Stimulated activated CD4-positive, alpha-beta T cell treated with anti-CD3 and anti-CD28 coated beads, Interleukin-2, amount 100 ng/mL, for 4 hours (primary cell): ENCODE data around the gene TUBB8.
"Not testable (repeated sequence)": the region's sequence is repeated elsewhere in the genome, so short reads cannot be mapped to it uniquely, and the experiment has no call there.

ENCODE experiments used
- DNase-seq: peaks from one replicate; pipeline ENCODE4 v3.0.0-alpha.2; 2020; ENCODE audit warnings: low read depth

The TUBB8 gene

DNA sequence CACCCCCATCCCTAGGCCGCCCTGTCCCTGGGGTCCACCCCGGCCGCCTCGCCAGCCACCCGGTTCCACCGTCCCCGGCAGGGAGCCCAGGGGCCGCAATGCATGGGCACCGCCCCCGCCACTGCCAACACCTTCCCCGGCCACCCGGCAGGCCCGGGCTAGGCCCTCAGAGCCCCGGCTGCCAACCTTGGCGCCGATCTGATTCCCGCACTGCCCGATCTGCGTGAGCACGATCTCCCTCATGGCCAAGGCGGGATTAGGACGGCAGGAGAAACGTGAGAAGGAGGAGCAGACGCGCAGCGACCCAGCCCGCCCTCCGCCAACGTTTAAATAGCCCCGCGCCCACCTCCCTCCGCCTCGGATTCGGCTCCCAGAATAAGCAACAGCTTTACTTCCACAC is at the start of gene TUBB8:
TUBB8 (minus strand) TSS at position 301 of the 400 bp plus-strand sequence; CDS start at position 243, 58 bp downstream.
- DNase-seq = no peak

- no peak for DNase-seq
Observed at GRCh38 chr10:96466-96865, 47.4 kb upstream of the TUBB8 start.

GRCh38 chr10:95356-96115 is 46.4 kb upstream of the TUBB8 start:
- DNase-seq = no peak

- DNase-seq = no peak
Observed at GRCh38 chr10:94613-95012, 45.5 kb upstream of the TUBB8 start.

DNA sequence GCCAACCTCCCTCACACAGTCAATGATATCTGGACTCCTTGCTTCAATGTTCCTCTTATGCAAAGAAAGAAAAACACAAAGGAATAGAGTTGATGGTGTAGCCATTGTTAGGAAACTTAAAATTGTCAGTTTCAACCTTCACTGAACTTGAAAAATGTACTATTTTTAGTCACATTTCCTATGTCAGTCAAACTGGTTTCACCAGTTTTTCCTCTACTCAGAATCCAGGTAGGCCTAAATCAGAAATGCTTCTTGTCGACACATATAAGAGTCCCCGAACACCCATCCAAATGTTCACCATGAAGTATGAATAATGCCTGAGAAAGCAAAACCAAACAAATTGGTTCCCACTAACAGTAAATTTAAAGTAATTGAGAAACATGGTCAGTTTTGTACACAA is 43.8 kb upstream of the TUBB8 start:
- no peak for DNase-seq

DNA sequence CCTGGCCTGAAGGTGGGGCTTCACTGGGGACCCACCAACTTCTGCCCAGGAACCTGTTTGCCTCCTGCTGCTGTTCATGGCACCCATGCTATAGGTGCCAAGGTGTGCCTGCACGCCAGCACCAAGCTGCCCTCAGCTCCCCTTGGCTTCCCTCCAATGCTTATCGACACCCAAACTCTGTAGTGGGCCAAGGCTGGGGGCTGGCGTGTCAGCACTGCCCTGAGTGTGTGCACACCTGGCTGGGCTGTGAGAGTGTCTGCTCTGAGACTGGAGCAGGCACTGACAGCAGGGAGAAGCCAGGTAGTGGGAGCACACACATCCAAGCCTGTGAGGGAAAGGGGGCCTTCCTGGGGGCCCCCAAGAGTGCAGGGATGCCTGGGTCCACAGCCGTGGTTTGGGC is 43.1 kb upstream of the TUBB8 start:
- no peak for DNase-seq

GRCh38 chr10:91313-91712 is 42.2 kb upstream of the TUBB8 start:
- no peak for DNase-seq

- no peak for DNase-seq
Observed at GRCh38 chr10:90161-90560, 41.1 kb upstream of the TUBB8 start.

GRCh38 chr10:89248-89647 is 40.2 kb upstream of the TUBB8 start:
- DNase-seq = no peak

GRCh38 chr10:88253-88652 is 39.2 kb upstream of the TUBB8 start:
- no peak for DNase-seq

DNA sequence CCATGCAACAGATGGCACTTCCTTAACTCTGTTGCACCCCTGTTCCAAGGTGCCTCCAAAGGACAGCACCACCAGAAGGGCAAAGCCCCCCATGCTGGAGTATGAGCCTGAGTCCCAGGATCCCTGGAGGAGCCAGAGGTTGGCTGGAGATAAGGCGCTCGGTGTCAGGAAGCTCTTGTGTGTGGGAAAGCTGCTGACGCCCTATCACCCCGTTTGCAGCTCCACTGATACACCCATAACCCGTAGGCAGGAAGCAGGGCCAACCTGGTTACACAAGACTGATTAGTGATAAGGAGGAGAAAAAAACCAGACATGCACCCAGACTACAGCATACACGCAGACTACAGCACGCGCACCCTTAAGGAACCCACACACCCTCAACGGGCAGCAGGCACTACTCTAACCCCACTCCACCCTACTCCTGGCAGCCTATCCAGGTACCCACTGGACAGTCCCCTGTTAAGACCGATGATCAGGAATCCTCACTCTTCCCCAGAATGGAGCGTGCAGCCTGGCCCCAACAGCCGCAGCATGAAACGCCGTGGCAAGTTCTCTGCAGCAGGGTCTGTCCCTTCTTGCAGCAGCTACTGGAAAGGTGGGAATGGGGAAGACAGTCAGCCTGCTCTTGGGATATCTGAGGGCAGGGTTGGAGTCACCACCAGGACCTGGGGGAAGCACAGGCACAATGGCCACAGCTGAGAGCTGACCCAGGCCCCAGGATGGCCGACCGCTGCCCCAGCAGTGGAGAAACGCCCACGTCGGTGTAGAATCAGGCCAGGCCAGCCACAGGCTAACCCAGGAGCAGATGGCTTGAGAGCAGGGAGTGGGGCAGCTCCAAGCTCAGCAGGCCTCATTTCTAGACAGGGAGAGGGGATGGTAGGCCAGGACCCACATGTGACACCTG is 38.3 kb upstream of the TUBB8 start:
- no peak for DNase-seq

DNA sequence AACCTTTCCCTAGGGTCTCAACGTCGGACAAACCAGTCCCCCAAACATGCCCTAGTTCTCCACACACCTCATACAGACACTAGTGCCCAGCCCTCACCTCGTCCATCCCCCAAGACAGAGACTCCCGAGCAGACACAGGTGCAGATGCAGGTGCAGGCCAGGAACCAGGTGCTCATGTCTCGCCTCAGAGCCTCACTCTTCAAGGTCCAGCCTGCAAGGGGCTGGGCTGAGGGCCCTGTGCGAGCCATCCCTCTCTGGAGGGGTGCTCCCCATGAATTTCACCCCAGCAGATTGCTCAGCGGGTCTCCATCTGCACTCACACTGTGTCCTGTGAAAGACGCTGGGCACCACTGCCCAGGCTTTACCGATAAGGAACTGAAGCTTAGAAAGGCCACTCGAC is 36.9 kb upstream of the TUBB8 start:
- DNase-seq = no peak

- DNase-seq = no peak
Observed at GRCh38 chr10:85044-85443, 35.9 kb upstream of the TUBB8 start.

DNA sequence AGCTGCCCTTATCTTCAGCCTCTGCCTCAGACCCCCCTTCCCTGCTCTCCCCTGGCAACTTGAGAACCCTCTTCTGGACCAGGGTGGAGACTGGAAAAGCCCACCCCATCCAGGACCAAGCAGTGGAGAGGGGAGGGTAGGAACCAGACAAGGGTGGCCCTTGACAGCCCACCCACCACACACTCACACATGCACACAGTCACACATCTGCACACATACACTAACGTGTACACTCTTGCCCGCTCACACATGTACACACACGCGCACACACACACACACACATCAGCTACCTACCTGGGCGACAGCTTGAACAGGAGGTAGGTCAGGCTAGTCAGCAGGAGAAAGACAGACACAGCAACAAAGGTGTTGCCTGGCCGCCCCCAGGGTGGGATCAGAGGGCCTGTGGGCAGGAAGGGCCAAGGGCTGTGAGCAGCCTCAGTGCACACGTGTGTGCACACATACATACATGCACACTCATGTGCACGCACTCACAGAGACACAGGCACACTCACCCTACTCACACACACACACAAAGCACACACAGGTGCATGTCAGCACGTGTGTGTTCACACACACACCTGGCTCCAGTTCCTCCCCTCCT is 34.9 kb upstream of the TUBB8 start:
- DNase-seq = no peak

GRCh38 chr10:80477-81105 is 31.5 kb upstream of the TUBB8 start:
- DNase-seq = no peak

DNA sequence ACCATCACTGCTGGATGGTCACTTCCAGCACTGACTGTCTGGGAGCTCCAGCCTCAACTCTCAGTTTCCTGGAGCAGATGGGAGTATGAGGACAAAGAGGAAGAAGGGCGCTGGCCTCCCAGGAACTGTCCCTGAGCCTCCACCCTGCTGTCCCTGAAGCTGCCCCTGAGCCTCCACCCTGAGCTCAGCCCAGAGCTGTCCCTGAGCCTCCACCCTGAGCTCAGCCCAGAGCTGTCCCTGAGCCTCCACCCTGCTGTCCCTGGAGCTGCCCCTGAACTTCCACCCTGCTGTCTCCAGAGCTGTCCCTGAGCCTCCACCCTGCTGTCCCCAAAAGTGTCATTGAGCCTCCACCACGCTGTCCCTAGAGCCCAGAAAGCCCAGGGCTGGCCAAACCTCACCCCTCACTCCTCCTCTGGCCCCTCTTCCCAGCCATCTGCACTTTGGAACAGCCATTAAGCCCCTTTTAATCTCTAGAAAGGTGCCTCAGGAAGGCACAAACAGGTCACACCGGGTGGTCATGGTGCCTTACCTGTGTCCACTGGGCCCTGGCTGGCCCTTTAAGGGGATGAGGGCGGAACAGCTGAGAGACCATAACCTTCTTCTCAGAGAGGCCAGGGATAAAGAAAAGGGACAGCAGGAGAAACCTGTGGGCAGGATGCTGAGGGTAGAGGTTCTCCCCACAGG is 30.6 kb upstream of the TUBB8 start:
- no peak for DNase-seq

GRCh38 chr10:78556-78955 is 29.5 kb upstream of the TUBB8 start:
- DNase-seq = no peak

- DNase-seq = not testable (repeated sequence)
Observed at GRCh38 chr10:74266-74621, 25.1 kb upstream of the TUBB8 start.

GRCh38 chr10:73543-74265 is 24.6 kb upstream of the TUBB8 start:
- DNase-seq = not testable (repeated sequence)

DNA sequence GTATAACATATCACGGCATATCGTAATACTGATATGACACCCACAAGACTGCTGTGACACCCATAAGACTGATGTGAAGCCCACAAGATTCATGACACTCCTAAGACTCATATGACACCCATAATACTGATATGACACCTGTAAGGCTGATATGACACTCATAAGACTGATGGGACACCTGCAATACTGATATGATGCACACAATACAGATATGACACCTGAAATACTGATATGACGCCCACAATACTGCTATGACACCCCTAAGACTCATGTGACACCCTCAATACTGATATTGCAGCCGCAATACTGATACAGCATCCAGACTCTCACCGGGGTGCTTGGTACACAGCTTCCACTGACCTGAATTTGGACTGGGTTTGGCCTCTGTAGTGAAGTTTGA is 19.1 kb upstream of the TUBB8 start:
- DNase-seq = not testable (repeated sequence)

GRCh38 chr10:49926-50325 is 830 bp upstream of the TUBB8 start:
- DNase-seq = not testable (repeated sequence)
